ENCODE measurements around the gene CBX2.
"Not testable (repeated sequence)": the region's sequence is repeated elsewhere in the genome, so short reads cannot be mapped to it uniquely, and the experiment has no call there.

CBX2 gene

DNA sequence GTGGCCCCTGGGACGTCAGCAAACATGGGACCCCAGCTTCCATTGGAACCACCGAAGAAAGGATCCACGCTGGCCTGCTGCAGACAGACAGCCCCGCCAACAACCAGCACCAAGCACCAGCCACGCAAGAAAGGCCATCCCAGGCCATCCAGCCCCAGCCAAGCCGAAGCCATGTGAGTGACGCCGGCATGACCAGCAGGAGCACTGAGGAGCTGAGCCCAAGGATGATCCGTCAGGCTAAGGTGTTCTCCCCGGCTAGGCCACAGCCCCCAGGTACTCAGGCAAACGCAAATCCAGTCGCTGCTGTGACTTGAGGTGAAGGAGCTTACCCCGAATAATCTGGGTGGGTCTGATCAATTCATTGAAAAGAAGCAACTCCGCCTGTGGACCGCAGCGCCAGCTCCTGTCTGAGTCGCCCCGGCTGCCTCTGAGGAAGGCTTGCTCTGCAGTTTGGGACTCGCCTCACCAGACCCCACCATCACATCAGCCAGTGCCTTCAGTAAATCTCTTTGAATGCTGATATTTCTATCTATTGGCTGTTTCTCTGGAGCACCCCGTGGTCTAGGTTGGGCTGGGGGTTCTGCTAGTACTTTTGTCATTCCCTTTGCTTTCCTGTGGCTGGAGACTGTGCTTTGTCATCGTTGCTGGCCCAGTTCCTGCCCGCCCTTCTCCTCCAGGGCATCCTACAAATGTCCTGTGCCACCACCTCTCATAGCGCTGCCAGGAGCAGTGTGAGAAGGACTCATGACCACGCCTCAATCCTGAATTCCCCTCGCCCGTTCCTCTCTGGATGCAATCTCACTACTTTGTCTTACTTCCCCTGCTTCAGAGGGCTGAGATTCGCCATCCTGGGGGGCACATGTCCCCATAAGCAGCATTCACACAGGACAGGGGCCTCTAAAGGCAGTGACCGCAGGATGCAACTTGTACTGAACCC lies 8.1 kb upstream of the CBX2 start:
- DNase-seq (ENCODE audit: low read depth) = no peak

DNA sequence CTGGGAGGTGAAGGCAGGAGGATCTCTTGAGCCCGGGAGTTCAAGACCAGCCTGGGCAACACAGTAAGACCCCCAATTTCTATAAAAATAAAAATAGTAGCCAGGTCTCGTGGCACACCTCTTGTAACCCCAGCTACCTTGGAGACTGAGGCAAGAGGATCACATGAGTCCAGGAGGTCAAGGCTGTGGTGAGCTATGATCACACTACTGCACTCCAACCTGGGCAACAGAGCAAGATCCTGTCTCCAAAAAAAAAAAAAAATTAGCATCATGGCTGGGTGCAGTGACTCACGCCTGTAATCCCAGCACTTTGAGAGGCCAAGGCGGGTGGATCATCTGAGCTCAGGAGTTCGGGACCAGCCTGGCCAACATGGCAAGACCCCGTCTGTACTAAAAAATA lies 6.7 kb upstream of the CBX2 start:
- no peak for DNase-seq (ENCODE audit: low read depth)

DNA sequence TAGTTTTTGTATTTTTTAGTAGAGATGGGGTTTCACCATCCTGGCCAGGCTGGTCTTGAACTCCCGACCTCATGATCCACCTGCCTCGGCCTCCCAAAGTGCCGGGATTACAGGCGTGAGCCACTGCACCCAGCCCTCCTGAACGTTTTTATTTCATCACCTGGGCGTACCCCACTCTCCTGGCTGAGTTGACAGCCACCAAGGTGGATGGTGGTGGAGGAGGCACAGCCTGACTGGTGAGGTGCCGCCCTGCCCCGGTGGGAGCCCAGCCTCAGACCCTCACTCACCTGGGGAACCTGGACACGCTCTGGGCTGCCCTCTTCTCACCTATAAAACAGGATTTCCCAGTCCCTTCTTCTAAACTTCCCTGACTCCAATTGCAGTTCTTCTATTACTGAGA lies 5.2 kb upstream of the CBX2 start:
- DNase-seq (ENCODE audit: low read depth) = not testable (repeated sequence)

DNA sequence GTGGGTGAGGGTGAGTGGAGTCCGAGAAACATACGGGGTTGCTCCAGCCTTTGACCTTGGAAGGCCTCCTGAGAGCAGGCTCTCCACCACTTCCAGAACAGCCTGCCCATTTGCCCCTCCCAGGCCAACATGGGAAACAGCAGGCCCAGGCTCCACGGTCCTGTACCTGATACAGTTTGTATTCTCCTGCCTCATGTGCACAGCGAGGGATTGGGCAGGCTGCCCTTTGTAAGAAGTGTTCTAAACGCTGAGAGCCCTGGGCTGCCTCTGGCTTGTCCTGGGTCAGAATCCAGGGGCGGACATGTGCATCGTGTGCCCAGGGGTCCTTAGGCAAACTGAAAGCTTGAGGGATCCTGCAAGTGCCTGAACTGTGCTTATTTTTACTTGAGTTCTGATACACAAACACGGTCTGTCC lies 3.4 kb upstream of the CBX2 start:
- no peak for DNase-seq (ENCODE audit: low read depth)

DNA sequence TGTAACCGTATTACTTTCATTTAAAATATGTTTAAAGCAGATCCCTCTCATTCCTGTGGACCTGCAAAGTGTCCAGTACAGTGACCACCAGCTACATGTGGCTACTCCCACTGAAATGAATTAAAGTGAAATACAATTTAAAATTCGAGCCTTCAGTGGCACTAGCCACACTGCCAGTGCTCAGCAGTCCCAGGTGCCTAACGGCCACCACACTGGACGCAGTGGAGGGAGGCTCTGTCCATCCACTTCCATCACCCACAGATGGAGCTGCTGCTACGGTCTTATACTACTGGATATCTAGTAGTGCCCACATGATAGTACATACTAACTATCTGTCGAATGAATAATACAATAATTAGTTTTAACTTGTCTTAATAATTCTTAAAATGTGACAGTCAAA lies 2.3 kb upstream of the CBX2 start:
- DNase-seq (ENCODE audit: low read depth) = no peak

DNA sequence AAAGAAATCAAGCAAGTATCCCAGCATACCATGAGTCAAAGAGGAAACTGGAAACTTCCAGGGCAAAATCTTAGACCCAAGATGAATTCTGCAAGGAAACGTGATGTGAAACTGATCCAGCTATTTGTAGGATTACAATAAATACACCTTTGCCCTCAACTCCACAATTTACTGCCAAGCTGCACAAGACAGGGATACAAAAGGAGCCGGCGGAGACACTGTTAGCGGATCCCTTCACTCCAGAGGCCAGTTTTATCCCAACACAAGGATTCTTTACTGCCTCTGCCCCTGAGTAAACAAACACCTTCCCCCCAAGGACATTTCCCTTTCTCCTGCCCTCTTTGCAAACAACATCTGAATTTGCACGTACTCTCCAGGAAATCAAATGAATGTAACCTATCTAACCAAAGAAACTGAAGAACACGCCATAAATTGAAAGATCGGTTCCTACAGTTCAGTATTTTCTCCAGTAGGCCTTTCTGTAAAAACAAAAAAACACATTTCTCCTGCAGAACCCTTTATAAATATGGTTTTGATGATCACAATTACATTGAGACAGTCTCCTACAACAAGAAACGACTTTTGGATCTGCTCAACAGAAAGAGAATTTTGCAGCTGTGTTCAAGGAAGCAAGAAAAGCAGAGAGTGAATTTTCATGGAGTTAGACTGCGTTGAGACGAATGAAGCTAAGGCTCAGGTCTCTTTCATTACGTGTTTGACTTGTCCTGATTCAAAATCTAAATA lies 1.4 kb upstream of the CBX2 start:
- DNase-seq (ENCODE audit: low read depth) = no peak

DNA sequence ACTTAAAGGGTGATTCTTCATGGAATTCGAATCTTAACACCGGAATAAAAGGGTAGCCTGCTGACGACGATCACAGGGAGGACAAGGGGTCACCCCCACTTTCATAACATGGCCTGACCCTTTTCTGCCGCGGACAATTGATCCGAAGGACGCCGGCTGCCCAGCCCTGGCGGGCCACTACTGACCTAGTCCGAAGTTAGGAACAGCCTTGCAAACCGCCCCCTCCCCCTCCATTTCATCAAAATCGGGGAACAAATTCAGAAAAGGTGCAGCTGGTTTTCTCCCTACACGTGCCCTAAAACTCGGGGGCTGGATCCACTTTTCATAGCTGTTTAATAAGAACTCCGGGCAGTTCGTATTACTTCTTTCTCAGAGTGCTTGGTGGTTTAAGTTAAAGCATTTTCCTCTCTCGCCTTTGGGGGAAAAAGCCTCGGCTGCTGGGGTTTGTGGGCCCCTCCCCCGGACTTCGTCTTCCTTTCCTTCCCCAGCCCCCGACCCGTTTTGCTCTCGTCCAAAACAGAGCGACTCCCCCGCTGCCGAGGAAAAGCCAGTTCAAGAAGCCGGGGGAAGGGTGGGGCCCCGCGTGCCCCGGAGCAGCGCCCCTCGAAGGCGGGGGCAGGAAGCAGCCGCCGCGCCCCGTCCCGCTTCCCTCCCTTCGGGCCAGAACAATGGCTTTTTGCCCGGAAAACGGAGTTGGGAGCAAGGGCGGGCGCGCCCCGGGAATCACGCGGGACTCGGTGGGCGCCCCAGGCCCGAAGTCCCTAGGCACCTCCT lies 641 bp upstream of the CBX2 start:
- DNase-seq (ENCODE audit: low read depth) = no peak

DNA sequence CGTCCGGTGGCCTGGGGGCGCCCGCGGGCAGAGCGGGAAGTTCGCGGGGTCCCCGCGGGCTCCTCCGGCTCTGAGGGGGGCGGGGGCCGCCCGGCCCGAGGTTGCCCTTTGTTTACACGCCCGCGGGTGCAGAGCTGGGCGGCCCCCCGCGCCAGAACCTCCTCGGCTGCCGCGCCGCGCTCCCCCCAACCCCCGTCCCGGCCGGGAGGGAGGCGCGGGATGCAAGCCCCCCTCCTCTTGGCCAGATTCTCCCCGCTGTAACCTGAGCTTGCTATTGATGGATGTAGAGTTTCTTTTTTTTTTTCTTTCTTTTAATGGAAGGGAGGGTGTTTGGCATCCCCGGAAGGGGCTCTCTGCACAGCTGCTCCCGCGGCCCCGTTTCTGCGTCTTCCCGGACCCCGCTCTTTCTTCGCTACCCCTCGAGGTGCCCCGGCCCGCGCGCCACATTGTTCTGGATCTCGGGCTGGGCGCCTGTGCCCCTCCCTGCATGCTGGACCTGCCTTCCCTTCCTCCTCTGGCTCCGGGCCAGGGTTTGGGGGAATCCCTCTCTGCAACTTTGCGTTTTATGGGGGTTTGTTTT lies 646 bp downstream of the CBX2 start:
- DNase-seq (ENCODE audit: low read depth) = no peak

DNA sequence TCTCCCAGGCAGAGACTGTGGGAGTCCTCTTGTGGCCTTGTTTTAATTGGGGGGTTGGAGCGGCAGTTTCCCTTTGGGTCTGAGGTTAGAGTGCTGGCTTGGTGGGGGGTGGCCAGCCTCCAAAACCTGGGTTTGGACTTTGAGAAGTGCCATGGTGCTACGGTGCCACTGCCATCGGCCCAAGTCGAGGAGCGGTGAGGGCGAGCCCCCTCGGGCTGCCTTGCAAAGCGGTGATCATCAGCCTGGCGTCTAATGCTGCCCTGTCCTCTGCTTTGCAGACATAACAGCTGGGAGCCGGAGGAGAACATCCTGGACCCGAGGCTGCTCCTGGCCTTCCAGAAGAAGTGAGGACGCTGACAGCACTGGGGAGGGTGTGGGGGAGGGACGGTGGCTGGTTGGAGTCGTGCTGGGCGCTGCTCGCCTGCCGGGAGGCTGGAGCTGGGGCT lies 1.2 kb downstream of the CBX2 start:
- DNase-seq (ENCODE audit: low read depth) = no peak

DNA sequence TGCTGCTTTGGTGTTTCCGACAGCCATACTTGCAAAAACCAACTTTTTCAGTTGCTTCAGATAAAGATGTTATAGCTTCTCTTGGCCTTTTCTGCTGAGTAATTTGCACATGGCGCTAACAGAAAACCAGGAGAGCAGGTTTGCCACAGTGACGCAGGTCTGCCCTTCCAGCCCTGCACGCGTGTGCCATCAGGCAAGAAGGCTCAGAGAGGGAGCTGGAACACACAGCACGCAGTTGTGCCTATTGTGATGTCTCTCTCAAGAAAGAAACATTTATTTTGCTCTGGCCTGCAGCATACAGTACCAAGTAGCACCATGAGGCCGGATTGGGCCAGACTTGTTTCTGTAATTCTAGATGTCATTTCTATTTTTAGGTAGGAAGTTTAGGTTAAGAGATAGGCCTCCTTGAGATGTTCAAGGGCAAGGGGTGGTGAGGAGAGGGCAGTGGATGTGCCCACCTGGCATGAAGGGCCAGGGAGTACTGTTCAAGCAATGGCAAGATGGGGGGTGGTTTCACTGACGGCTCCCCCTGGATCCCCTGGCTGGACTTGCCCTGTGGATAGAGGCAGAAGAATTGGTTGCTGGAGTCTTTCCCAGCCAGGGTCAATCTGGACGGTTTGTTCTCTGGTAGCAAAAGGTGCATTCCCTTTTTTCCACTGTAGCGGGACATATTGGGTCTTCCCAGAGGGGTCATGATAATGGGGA lies 1.9 kb downstream of the CBX2 start:
- no peak for DNase-seq (ENCODE audit: low read depth)

DNA sequence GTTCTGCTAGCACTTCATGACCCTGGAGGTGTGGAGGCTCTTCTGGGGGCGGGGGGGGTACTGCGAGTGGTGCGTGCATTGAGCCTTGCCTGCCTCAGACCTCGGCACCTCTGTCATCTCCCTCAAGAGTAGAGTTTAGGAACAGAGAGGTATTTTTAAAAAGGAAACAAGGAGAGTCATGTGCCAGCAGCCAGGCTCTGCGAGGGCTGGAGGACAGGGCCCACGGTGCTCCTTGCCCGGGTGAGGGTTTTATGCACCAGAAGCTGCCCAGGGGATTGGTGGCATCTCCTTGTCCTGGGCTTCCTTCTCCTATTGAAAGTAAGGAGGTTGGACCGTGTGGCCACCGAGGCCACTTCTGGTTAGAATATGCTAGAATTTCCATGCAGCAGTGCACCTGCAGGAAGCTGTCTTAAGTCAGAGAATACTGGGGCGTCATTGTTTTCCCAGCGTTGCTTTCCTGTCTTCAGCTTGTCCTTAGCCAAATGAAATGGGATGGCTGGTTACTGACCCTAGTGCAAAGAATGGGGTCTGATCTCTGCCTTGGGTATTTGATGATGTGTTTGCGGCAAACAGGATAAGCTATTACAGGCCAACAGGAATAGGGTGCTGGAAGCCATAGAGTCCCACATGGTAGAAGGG lies 3.2 kb downstream of the CBX2 start:
- DNase-seq (ENCODE audit: low read depth) = no peak

DNA sequence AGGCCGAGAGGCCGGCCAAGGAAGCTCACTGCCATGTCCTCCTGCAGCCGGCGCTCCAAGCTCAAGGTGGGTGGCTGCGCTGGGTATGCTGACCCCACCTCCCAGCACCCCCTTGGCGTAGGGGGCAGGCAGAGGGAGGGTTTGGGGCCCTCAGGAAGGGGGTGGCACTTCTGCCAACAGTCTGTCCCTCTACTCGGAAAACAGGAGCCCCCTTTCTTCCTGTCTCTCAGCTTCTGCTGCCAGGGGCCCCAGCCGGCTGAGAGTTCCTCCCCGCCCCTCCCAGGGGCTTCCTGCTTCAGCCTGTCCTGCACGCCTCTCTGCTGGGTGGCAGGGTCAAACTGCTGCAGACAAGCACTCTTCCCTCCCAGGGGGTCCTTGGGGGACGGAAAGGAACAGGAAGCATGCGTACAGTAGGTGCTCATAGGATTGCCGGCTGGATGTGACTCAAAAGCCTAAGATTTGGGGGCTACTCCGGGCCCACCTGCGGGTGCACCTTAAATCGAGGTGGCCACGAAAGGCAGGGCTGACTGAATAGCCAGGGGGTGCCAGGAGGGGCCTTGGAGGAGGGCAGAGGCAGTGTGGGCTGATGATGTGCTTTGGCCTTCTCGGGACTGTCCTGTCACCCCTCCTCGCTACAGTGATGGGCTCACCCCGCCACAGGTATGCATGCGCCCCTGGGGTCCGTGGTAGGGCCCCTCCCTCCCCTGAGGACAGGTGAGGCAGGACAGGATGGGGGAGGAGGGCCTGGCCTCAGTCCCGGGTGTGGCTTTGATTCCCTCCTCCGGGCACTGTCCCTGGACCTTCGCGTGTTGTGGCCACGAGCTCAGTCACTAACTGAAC lies 4.0 kb downstream of the CBX2 start:
- no peak for DNase-seq (ENCODE audit: low read depth)

DNA sequence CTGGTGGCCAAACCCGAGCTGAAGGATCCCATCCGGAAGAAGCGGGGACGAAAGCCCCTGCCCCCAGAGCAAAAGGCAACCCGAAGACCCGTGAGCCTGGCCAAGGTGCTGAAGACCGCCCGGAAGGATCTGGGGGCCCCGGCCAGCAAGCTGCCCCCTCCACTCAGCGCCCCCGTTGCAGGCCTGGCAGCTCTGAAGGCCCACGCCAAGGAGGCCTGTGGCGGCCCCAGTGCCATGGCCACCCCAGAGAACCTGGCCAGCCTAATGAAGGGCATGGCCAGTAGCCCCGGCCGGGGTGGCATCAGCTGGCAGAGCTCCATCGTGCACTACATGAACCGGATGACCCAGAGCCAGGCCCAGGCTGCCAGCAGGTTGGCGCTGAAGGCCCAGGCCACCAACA lies 5.9 kb downstream of the CBX2 start:
- no peak for DNase-seq (ENCODE audit: low read depth)

DNA sequence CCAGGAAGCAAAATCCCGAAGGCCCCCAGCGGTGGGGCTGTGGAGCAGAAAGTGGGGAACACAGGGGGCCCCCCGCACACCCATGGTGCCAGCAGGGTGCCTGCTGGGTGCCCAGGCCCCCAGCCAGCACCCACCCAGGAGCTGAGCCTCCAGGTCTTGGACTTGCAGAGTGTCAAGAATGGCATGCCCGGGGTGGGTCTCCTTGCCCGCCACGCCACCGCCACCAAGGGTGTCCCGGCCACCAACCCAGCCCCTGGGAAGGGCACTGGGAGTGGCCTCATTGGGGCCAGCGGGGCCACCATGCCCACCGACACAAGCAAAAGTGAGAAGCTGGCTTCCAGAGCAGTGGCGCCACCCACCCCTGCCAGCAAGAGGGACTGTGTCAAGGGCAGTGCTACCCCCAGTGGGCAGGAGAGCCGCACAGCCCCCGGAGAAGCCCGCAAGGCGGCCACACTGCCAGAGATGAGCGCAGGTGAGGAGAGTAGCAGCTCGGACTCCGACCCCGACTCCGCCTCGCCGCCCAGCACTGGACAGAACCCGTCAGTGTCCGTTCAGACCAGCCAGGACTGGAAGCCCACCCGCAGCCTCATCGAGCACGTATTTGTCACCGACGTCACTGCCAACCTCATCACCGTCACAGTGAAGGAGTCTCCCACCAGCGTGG lies 6.5 kb downstream of the CBX2 start:
- no peak for DNase-seq (ENCODE audit: low read depth)

DNA sequence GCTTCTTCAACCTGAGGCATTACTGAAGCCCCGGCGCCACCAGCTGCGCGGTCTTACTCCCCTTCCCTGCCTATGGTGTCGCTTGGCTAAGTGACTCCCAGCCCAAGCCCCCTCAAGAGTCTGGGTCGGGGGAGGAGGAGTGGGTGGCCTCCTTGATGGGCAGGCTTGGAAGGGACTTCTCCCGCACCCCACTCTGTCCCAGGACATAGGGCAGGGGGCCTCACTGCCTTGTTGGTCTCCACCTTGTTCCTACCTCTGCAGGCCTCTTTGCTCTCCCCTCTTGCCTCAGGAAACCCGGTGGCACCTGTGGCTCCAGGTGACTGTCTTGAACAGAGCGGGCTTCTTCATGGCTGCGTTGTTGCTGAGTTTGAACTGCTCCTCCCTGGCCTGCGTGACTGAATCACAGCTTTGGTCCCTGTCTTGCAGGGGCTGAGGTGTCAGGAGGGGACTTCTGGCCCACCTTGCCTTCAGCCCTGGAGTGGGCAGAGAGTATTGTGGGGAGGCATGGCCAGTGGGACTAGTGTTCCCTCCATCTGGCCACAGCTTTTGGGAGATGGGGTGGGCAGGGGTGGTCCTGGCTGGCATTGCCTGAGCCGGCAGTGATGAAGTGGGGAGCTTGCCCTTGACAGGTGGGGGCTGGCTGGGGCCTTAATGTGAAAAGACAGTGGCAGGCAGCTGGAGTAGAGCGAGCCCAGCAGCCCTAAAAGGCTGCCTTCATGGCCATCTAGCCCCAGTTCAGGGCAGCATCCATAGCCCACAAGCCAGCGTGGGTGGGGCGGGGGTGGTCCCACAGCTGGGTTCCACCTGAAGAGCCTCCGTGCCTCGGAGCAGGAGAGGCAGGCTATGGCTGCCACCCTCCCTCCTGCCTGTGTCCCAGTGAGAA lies 7.3 kb downstream of the CBX2 start:
- DNase-seq (ENCODE audit: low read depth) = no peak

DNA sequence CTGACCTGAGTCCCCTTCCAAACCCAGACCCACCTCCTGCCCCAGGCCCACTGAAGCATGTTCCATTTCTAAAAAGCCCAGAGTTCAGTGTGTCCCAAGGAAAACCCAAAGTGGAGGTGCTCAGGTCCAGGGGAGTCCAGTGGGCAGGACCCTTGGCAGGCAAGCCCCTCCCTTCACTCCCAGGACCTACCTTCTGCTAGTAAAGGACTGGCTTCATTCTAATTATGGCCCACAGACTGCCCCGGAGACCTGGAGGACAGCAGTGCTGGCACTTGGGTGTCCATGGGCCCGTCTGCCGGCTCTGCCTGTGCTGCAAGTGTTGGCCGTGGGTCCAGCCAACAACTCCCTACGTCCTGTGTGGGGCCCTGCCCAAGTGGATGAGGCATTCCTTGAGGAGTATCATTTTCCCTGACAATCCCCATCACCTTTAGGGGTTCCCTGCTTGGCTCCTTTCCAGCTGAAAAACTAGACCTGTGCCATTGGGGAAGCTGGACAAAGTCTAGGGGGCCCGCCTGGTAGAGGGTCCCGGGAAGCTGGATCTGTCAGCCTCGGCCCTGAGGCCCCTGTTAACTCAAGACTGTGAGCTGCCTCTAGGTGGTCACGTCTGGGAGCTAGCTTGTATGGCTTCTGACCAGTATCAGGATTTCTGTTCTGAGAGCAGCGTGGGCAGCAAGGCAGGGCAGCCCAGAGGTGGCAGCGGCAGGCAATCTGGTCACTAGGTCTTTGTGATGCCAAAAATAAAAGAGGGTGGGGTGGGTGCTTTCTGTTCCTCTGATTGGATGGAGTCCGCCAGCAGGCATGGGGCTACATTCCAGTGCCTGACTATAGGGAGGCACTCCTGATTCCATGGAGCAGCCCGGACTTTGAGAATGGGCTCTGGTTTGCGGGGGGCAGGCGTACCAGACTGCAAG lies 8.2 kb downstream of the CBX2 start:
- DNase-seq (ENCODE audit: low read depth) = no peak

DNA sequence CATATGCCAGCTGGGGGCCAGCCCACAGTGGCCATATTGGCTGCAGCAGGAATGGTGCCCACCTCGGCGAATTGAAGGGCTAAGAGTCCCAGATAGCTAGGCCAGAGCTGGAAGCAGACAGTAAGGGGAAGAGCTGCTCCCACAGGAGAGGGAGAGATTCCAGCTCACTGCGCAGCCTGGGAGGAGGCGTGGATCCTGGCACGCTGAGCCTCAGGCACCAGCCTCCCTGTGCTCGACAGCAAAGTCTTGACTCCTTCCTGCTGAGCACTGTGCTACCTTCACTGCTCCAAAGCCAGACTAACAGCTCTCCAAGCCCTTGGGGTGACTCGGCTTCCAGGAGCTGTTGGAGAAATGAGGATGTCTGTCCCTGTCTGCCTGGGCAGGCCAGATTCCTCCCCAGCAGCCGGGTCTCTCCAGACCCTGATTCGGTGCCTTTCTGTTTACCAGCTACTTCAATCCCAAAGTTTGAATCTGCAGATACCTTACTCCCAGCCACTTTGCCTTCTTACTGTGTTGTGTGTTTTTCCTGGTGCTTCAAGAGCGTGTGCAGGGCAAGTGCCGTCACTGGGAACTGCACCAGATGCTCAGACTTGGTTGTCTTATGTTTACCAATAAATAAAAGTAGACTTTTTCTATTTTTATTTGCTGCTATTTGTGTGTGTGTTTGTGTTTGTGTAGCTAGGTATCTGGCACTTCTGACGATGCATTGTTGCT lies 9.1 kb downstream of the CBX2 start:
- DNase-seq (ENCODE audit: low read depth) = no peak
